Panc1 (cell line): ENCODE data around the gene IFNLR1. TPM values are rescaled to one million over a fixed set of nuclear protein-coding genes. Genes with fewer than 3 reads are reported as not detected.
A peak's percentile ranks its signal among the peaks of the same experiment; 100 is the strongest.

Source experiments
- ATAC-seq: fragments of 200-7000 bp; cut with Tn5 transposase; 2 replicates; pipeline ENCODE4 v1.9.1; 2020; ENCODE audit warnings: mild to moderate bottlenecking, moderate library complexity
- BruUV-seq: library from RNA; stranded (reverse); fragments of 400-500 nt; replicated peaks from 2 replicates; lab custom pipeline; 2021; lab: Mats Ljungman, UMichigan
- CTCF ChIA-PET: fragments of 300-600 bp; sonication (Branson Sonifier 250); formaldehyde crosslinking; loops from one replicate; lab custom pipeline; 2022; ENCODE audit warnings: antibody characterized with exemption; lab: Charles Lee
- POLR2A ChIA-PET: fragments of 300-600 bp; sonication (Branson Sonifier 250); formaldehyde crosslinking; loops from one replicate; lab custom pipeline; 2022; ENCODE audit warnings: antibody characterized with exemption; lab: Charles Lee
- DNase-seq: peaks from one replicate; pipeline ENCODE4 v3.0.0-alpha.2; 2010; ENCODE audit warnings: low read depth, low spot score
- H3K27ac ChIP-seq: 2 replicates; pipeline ENCODE4 v1.5.1; 2011; ENCODE audit warnings: mild to moderate bottlenecking, low read length, inconsistent platforms
- H3K27me3 ChIP-seq: fragments of 200-500 bp; sonication (Bioruptor generic); 2 replicates; pipeline ENCODE4 v1.6.0; 2014; ENCODE audit warnings: low read length, inconsistent platforms; ENCODE audit not compliant: control insufficient read depth, insufficient read depth
- H3K36me3 ChIP-seq: fragments of 200-500 bp; sonication (Bioruptor generic); 2 replicates; pipeline ENCODE4 v1.5.1; 2014; ENCODE audit warnings: inconsistent platforms, mild to moderate bottlenecking, low read length, moderate library complexity; ENCODE audit not compliant: control insufficient read depth, insufficient read depth
- H3K4me1 ChIP-seq: 2 replicates; pipeline ENCODE4 v1.5.1; 2011; ENCODE audit warnings: inconsistent platforms, mild to moderate bottlenecking, low read length, moderate library complexity; ENCODE audit not compliant: control insufficient read depth, insufficient read depth
- H3K4me3 ChIP-seq, 2 experiments: 2 replicates each; pipeline ENCODE4 v1.5.1; 2011 to 2012; ENCODE audit warnings: low read depth in 2 of 2, low read length in 2 of 2, mild to moderate bottlenecking in 2 of 2, inconsistent platforms in 1 of 2, moderate library complexity in 1 of 2
- H3K9me3 ChIP-seq: fragments of 200-500 bp; sonication (Bioruptor generic); 2 replicates; pipeline ENCODE4 v1.5.1; 2014; ENCODE audit warnings: low read depth, mild to moderate bottlenecking, inconsistent platforms, low read length, moderate library complexity; ENCODE audit not compliant: control insufficient read depth, insufficient read depth
- CTCF ChIP-seq: fragments of 450-650 bp; IDR thresholded peaks from 2 replicates; pipeline ENCODE4 v1.5.1; 2017; ENCODE audit warnings: mild to moderate bottlenecking
- POLR2AphosphoS5 ChIP-seq: IDR thresholded peaks from 2 replicates; pipeline ENCODE4 v1.6.1; 2012; ENCODE audit warnings: mild to moderate bottlenecking, low read depth, low read length, moderate library complexity
- REST ChIP-seq, 2 experiments: IDR thresholded peaks; 2 replicates each; pipeline ENCODE4 v1.6.1; 2011 to 2012; ENCODE audit warnings: low read depth in 2 of 2, control low read depth in 1 of 2, low read length in 1 of 2, mild to moderate bottlenecking in 1 of 2, moderate library complexity in 1 of 2; ENCODE audit not compliant: insufficient read depth in 1 of 2
- SIN3A ChIP-seq: IDR thresholded peaks from 2 replicates; pipeline ENCODE4 v1.6.1; 2012; ENCODE audit warnings: low read depth, mild to moderate bottlenecking, low read length, moderate library complexity, borderline replicate concordance; ENCODE audit not compliant: insufficient read depth
- TCF7L2 ChIP-seq: IDR thresholded peaks from 2 replicates; pipeline ENCODE4 v1.6.1; 2011; ENCODE audit warnings: mild to moderate bottlenecking, low read depth, low read length, inconsistent platforms
- in situ Hi-C: cut with HindIII; loops from 2 replicates; pipeline ENCODE4 v1.10.0; 2016; ENCODE audit warnings: low sequenced_read_pairs, low pct_unique_long_range_greater_than_20kb
- intact Hi-C: fragments of 100-400 bp; cut with micrococcal nuclease; formaldehyde crosslinking; loops from one replicate; pipeline ENCODE4 v1.10.0; 2022; ENCODE audit not compliant: unreplicated experiment
- total RNA-seq: library from RNA; stranded (reverse); gene quantifications from one replicate; pipeline ENCODE4 v1.2.1, GENCODE V29; 2021; ENCODE audit not compliant: unreplicated experiment

Gene IFNLR1
- total RNA-seq, 1 experiment from 2014 or later: 1.0 TPM

GRCh38 chr1:24111996-24112779, 74.9 kb downstream of the IFNLR1 start, which contains the start of gene MYOM3:
MYOM3 (minus strand) TSS chr1:24112135; CDS start chr1:24108636, 3,499 bp downstream.
- CTCF ChIA-PET: interaction anchor here (0.5 to 1.3 kb wide), 7 partner anchors 38 to 340 kb away, joined by 3 to 6 read pairs (median 3); no protein-coding TSS in a partner anchor
- in situ Hi-C loops (no loop called here), intact Hi-C loops (loop anchor here (5.0 kb wide), 1 partner anchor 40 kb away; no protein-coding TSS in a partner anchor)
- Histone ChIP-seq H3K36me3 (no peaks in the 10 kb centered on the region; the same call in 1 of the 2 replicates), H3K9me3 (no peaks in the 10 kb centered on the region), H3K27ac (peak within 1 kb of the TSS; percentile 65; the same call in 1 of the 2 replicates), H3K4me1 (peaks cover 27% of the 10 kb centered on the region), H3K27me3 (no peaks in the 10 kb centered on the region), H3K4me3 (peak within 1 kb of the TSS; percentile 18 to 45; a peak in 3 of 4 replicates)
- BruUV-seq: no TSS peak
- TF ChIP-seq CTCF (peak; percentile 90), REST (IDR thresholded peaks at IDR 0.05; ENCODE audit: insufficient read depth in 1 of 2, low read depth in 2 of 2, low read length in 1 of 2) (no peak)
- ATAC-seq (peak; percentile 96), DNase-seq (peak; percentile 33)
- POLR2A ChIA-PET: no interaction called here

DNA sequence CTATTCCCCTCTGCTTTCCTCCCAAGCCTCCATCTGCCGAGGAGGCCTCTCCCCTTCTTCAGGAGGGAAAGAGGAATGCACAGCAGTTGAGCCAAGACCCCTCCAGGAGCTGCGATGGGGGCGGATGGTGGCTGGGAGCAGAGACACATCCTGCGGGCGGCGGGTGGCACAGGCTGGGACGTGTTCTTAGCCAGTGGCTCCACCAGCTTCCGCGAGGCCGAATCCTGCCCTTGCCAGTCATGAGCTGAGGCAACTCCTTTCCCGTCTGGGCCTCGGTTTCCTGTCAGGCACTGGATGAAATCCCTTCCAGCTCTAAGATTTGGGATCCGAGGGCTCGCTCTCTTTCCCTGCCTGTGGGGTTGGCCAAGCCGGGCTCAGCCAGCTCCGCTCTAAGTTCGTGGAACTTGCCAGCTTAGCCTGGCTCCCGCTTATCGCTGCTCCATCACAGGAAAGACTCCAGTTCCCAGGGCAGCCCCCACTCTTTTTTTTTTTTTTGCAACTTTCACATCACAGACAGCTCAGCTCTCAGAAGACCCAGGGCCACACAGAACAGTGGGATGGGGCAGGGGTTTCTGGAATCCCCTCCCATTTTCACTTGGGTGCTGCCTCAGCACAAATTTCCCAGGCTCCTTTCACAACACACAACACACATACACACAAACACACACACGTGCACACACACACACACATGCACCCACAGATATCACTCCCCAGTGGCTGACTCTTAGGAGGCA, 75.7 kb downstream of the IFNLR1 start:
- BruUV-seq: no TSS peak
- in situ Hi-C loops (no loop called here), intact Hi-C loops (loop anchor here (5.0 kb wide), 1 partner anchor 39 kb away; no protein-coding TSS in a partner anchor)
- ATAC-seq (no peak), DNase-seq (no peak)
- no peak overlapping the region for H3K4me3 ChIP-seq
- peaks cover 28% of the 10 kb centered on the region for H3K4me1 ChIP-seq
- ChIA-PET POLR2A (no interaction called here), CTCF (interaction anchor here (0.5 to 1.3 kb wide), 6 partner anchors 12 to 333 kb away, joined by 3 to 5 read pairs (median 3); partner anchors contain the start of gene PITHD1)
- no peaks in the 10 kb centered on the region for H3K27me3 ChIP-seq
- no peaks in the 10 kb centered on the region for H3K9me3 ChIP-seq
- TF ChIP-seq TCF7L2: no peak
- no peak for TF ChIP-seq SIN3A
- no peak for TF ChIP-seq REST (IDR thresholded peaks at IDR 0.05; ENCODE audit: insufficient read depth in 1 of 2, low read depth in 2 of 2, low read length in 1 of 2)
- TF ChIP-seq CTCF: no peak
- TF ChIP-seq POLR2AphosphoS5: no peak
- H3K27ac ChIP-seq: no peak overlapping the region
- H3K36me3 ChIP-seq: no peaks in the 10 kb centered on the region; the same call in 1 of the 2 replicates
